Measurements from ENCODE around the gene LAMB1.
A peak's percentile ranks its signal among the peaks of the same experiment; 100 is the strongest.

The LAMB1 gene

GRCh38 chr7:107940951-107941350 is 62.0 kb downstream of the LAMB1 start:
- TF ChIP-seq CTCF (IDR thresholded peaks at IDR 0.05; ENCODE audit: insufficient read depth, low read length, missing control alignments): no peak
- POLR2A ChIA-PET: no interaction called here
- CTCF ChIA-PET: no interaction called here
- no peak overlapping the region for H3K4me3 ChIP-seq (ENCODE audit: low read depth, low read length)
- no peak for DNase-seq (ENCODE audit: low read depth, low spot score)

- peak; percentile 84 for DNase-seq (ENCODE audit: low read depth, low spot score)
- CTCF ChIA-PET: interaction anchor here (1.4 kb wide), 1 partner anchor 206 kb away, joined by 5 read pairs; no protein-coding TSS in a partner anchor
- TF ChIP-seq CTCF (IDR thresholded peaks at IDR 0.05; ENCODE audit: insufficient read depth, low read length, missing control alignments): no peak
- POLR2A ChIA-PET: interaction anchor here (0.8 kb wide), 1 partner anchor 9 kb away, joined by 3 read pairs; no protein-coding TSS in a partner anchor
- H3K4me3 ChIP-seq (ENCODE audit: low read depth, low read length): no peak overlapping the region
These were observed 63.1 kb downstream of the LAMB1 start for GRCh38 chr7:107939573-107940489.

- POLR2A ChIA-PET: no interaction called here
- no peak for DNase-seq (ENCODE audit: low read depth, low spot score)
- CTCF ChIA-PET: interaction anchor here (0.5 to 1.4 kb wide), 2 partner anchors 8 to 207 kb away, joined by 3 to 5 read pairs; no protein-coding TSS in a partner anchor
- H3K4me3 ChIP-seq (ENCODE audit: low read depth, low read length): no peak overlapping the region
- TF ChIP-seq CTCF (IDR thresholded peaks at IDR 0.05; ENCODE audit: insufficient read depth, low read length, missing control alignments): no peak
These were observed 64.3 kb downstream of the LAMB1 start for GRCh38 chr7:107938456-107939250.

GRCh38 chr7:107937531-107937930 is 65.4 kb downstream of the LAMB1 start:
- no peak overlapping the region for H3K4me3 ChIP-seq (ENCODE audit: low read depth, low read length)
- ChIA-PET CTCF (interaction anchor here (1.3 to 1.5 kb wide), 2 partner anchors 9 to 208 kb away, joined by 3 to 5 read pairs; no protein-coding TSS in a partner anchor), POLR2A (no interaction called here)
- no peak for DNase-seq (ENCODE audit: low read depth, low spot score)
- TF ChIP-seq CTCF (IDR thresholded peaks at IDR 0.05; ENCODE audit: insufficient read depth, low read length, missing control alignments): no peak

- H3K4me3 ChIP-seq (ENCODE audit: low read depth, low read length): no peak overlapping the region
- CTCF ChIA-PET: interaction anchor here (0.9 to 1.7 kb wide), 4 partner anchors 10 to 209 kb away, joined by 3 to 5 read pairs (median 3); no protein-coding TSS in a partner anchor
- TF ChIP-seq CTCF (IDR thresholded peaks at IDR 0.05; ENCODE audit: insufficient read depth, low read length, missing control alignments): no peak
- no peak for DNase-seq (ENCODE audit: low read depth, low spot score)
- POLR2A ChIA-PET: no interaction called here
These were observed 66.6 kb downstream of the LAMB1 start for GRCh38 chr7:107936312-107936711.
